MV-4-11 (cell line): ENCODE results near the gene RPL41.
"Not testable (repeated sequence)": the region's sequence is repeated elsewhere in the genome, so short reads cannot be mapped to it uniquely, and the experiment has no call there.

Experiments used
- DNase-seq: peaks from one replicate; lab custom pipeline; 2025; lab: John Stamatoyannopoulos, UW

The RPL41 gene

DNA sequence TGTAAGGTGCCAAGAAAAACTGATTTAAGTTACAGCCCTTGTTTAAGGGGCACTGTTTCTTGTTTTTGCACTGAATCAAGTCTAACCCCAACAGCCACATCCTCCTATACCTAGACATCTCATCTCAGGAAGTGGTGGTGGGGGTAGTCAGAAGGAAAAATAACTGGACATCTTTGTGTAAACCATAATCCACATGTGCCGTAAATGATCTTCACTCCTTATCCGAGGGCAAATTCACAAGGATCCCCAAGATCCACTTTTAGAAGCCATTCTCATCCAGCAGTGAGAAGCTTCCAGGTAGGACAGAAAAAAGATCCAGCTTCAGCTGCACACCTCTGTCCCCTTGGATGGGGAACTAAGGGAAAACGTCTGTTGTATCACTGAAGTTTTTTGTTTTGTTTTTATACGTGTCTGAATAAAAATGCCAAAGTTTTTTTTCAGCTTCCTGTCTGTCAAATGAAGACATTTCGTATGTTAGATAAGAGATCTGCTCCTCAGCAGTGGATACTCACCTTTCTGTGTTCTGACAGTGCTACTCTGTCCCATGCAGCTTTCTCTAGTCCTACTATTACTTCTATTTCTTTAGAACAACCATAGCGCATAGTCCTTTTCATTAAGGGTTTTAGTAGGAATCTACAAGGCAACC is 13.2 kb upstream of the RPL41 start:
- DNase-seq = no peak

DNA sequence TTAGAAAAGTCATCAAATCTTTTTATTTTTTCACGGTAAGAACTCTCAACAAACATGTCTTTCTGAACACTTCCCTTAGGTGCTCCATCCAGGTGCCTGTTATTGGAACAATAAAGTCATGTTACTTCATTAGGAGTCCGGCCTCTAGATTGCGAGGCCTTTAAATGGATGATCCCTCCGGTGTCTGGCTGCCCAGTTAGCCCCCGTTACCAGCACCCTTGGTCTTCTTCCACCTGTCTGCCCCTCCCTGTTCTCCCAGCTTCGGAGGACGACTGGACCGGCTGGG is 12.7 kb upstream of the RPL41 start:
- DNase-seq = no peak

DNA sequence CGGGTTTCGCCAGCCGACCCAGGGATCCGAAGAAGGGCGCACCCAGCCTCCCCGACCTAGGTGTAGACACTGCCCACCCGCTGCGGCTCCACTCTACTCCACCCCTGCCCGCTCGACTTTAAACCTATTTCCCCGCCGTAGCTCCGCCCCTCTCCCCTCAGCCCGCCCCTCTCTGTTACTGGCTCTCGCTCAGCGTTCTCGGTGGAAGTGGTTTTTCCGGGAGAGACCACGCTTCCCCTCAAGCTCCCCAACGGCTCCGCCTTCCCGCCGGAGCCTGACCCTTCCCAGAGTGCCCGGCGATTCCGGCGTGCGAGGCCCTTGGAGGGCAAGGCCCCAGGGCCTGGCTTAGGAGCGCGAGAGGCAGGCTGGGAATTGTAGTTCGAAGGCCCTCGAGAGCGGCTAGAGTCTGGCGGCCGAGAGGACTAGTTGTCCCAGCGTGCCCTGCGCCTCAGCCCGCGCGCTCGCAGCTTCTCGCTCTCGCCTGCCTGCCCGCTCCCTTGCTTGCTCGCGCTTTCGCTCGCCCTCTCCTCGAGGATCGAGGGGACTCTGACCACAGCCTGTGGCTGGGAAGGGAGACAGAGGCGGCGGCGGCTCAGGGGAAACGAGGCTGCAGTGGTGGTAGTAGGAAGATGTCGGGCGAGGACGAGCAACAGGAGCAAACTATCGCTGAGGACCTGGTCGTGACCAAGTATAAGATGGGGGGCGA is 12.2 kb upstream of the RPL41 start, which contains the start of gene PA2G4:
PA2G4 (plus strand) TSS at position 451 of the 706 bp plus-strand sequence; CDS start at position 630, 179 bp downstream.
- peak; percentile 99 for DNase-seq

DNA sequence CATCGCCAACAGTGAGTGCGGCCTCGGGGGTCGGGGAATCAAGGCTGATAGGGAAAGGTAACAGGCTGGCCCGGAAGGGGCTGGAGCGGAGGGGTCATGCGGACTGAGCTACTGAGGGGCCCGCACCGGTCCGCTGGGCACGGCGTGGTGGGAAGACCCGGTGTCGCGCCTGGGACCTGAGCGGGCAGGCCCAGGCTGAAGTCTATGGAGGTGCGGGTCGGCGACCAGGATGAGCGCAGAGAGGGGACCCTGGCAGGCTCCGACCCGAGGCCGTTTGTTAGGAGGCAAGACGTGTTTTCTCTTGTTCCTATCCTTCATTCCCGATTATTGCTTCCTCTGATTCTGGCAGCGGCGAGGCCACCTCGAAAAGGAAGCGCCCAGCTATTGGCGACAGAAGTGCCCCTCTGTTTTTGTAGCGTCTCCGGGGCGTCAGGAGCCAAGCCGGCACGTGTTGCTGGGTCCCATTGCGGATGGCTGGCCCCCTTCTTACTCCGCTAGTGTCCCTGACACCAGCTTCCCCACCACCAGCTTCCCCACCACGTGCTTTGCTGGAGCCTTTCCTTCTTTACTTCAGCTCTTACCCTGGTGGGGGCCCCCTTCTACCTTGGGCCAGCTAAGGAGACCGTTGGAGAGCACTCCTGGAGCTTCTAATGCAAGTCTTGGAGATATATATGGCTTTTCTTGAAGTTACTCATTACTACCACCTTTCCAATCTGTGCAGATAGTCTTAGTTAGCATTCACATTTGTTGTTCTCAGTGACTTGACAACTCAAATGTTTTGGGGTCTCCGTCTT is 11.4 kb upstream of the RPL41 start:
- peak; percentile 46 for DNase-seq

DNA sequence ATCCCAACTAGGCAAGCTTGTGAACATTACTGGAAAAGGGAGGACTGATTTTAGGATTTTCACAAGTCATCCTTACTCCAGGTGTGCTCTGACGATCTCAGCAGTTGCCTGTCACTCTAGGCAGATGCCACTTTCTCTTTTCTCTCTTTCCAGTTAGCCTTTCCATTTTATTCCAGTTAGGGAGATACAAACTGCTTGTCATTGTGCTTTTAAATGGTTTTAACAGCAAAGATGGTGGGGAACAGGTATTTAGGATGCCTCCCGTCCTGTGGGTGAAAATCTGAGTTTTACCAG is 10.9 kb upstream of the RPL41 start:
- DNase-seq = no peak

- no peak for DNase-seq
These were observed 9.2 kb upstream of the RPL41 start for GRCh38 chr12:56107242-56107641.

- no peak for DNase-seq
These were observed 5.9 kb upstream of the RPL41 start for GRCh38 chr12:56110571-56110970.

DNA sequence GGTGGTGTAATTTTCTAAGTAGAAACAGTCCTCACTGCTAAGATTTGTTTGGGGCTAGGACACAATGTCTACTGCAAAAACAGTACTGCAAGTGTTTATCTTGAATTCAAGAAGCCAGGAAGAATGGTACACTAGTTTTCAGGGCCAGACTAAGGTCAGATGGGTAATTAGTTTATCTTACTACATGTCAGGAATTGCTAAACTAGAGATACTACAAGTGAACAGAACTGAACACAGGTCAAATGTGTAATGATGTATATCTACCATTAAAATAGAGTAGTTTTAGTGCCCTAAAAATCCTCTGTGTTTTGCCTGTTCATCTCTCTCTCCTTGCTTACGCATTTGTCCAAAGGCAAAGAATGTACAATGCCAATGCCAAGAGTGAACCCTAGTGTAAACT is 2.3 kb upstream of the RPL41 start:
- DNase-seq = no peak

DNA sequence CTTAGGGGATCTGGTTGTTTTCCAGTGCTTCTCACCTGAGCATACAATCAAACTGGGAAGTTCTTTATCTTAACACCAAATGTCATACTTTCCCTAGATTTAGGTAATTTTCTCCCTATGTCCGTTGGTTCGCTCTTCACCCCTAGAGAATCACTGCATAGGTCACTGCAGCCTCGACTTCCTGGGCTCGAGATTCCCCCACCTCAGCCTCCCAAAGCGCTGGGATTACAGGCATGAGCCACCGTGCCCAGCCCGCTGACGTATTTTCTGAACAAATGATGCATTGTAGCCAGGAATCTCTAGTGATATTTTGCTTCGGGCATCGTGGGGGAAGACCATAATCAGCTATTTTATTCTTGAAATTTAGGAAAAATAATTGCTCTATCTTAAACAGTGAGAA is 1.1 kb upstream of the RPL41 start:
- no peak for DNase-seq

- not testable (repeated sequence) for DNase-seq
These were observed 761 bp downstream of the RPL41 start for GRCh38 chr12:56117082-56117706.

DNA sequence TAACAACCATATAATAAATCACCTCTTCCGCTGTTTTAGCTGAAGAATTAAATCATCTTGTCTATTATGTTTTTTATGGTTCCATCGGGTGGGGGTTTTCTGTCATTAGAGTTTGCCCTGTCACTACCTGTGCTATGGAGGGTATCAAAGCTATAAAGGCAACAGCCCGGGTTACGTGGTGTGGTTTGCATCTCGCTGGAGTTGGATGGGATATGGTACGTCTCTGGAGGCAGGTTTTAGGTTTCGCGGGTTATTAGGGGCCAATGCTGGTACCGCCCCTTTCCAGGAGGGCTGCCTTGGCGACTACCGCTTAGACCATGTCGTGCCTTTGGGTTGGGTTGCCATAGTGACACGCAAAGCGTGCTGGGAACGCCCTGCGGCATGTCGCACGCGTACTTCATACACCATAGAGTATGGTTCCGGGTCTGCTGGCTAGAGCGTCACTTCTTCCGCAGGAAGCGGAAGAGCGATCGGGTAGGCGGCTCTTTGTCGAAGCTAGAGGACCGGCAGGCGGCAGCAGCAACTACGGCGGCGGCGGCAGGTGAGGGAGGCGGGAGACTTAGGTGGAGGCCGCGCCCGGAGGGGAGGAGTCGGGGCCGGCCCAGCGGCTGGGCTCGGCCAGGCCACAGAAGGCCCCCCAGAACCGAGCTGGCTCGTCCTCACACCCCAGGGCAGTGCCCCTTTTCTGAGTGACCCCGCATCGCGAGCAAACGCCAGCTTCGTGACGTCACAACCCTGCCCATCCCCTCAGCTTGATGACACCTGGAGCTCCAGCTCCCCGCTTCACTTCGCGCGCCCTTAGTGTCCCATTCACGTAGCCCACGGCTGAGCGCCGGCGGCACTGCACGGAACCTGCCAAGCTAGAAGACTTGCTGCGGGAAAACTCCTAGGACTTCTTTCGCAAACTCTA is 1.6 kb downstream of the RPL41 start, which contains the start of gene ZC3H10:
ZC3H10 (plus strand) TSS at position 489 of the 910 bp plus-strand sequence. CDS start 2,297 bp downstream, outside the sequence.
- peak; percentile 99 for DNase-seq

DNA sequence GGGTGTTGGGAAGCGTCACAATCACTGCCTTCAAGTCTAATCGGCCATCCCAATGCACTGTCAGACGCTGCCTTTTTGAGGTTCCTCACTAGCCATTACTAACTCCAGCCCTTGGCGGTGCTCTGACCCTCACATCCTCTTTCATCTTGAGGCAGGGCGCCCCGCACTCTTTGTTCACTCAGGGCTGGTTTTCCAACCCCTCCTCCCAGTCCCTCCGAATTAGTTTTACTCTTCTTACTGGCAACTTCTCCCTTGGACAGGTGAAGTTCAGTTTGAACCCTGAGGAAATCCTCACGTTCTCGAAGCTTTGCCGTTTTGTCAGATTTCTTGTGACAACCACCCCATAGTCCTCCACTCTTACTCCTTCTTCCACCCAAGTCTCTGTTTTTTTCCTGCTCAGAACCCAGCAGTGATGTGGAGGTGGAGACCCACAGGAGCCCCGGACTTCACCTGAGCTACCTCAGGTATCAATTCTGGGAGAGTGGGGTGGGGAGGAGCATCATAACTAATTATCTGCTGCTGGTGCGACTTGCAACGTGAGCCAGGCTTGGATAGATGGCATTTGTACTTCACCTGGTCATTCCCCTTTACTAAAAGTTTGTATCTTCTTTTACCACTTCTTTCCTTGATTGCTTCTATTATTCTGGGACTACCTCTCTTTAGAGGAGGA is 2.4 kb downstream of the RPL41 start:
- DNase-seq = peak; percentile 65

GRCh38 chr12:56119361-56119796 is 2.9 kb downstream of the RPL41 start:
- peak; percentile 78 for DNase-seq

GRCh38 chr12:56120158-56120846 is 3.9 kb downstream of the RPL41 start:
- DNase-seq = no peak

DNA sequence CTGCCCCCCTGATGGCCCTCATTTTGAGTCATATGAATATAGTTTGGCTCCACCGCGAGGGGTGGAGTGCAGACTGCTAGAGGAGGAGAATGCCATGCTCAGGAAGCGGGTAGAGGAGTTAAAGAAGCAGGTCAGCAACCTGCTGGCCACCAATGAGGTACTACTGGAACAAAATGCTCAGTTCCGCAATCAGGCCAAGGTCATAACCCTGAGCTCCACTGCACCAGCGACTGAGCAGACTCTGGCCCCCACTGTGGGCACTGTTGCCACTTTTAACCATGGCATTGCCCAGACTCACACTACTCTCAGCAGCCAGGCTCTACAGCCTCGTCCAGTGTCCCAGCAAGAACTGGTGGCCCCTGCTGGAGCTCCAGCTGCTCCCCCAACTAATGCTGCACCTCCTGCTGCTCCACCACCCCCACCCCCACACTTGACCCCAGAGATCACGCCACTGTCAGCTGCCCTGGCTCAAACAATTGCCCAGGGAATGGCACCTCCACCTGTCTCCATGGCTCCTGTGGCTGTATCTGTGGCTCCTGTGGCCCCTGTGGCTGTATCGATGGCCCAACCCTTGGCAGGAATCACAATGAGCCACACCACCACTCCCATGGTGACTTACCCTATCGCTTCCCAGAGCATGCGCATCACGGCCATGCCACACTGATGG is 4.9 kb downstream of the RPL41 start:
- no peak for DNase-seq

- DNase-seq = no peak
These were observed 6.2 kb downstream of the RPL41 start for GRCh38 chr12:56122637-56123036.

DNA sequence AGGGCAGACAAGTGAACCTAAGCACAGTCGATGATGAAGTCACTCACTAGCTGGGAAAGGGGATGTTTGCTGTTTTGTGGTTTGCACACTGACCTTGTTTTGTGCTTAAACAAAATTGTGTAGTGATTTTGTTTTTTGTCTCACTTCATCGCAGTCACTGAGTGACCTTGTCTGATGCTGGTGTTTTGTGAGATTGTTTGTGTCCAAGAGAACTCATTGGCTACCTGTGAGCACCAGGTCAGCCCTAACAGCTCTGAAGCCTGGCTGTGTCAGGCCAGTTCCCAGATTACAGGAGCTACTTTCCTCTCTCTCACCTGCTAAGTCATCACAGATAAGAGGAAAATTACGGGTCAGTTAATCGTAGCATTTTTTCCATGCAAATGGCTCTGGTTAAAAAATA is 7.7 kb downstream of the RPL41 start:
- no peak for DNase-seq

GRCh38 chr12:56126732-56127239 is 10.4 kb downstream of the RPL41 start:
- DNase-seq = peak; percentile 92

- no peak for DNase-seq
These were observed 11.1 kb downstream of the RPL41 start for GRCh38 chr12:56127485-56127887.
